H1 (cell line): Measurements from ENCODE around the gene NTRK1. TPM values are rescaled to one million over a fixed set of nuclear protein-coding genes. Genes with fewer than 3 reads are reported as not detected.

Experiments
- CTCF ChIA-PET: fragments of 300-600 bp; sonication (Branson Sonifier 250); formaldehyde crosslinking; loops from one replicate; lab custom pipeline; 2021; ENCODE audit not compliant: partially characterized antibody; lab: Charles Lee
- POLR2A ChIA-PET: fragments of 300-600 bp; sonication (Branson Sonifier 250); formaldehyde crosslinking; loops from one replicate; lab custom pipeline; 2021; ENCODE audit warnings: inconsistent platforms; ENCODE audit not compliant: partially characterized antibody; lab: Charles Lee
- DNase-seq, 2 experiments: peaks; one replicate each; pipeline versions ENCODE4 v3.0.0 to v3.0.0-alpha.2; 2010 to 2022; ENCODE audit warnings: low spot score in 2 of 2, low read depth in 1 of 2, mixed read lengths in 1 of 2
- FAIRE-seq: peaks from 2 replicates; lab custom pipeline; 2011; peaks lifted over from hg19 to GRCh38; lab: Jason Lieb, UNC
- H2AFZ ChIP-seq: 2 replicates; pipeline ENCODE4 v1.8.1; 2012; ENCODE audit warnings: low read length, inconsistent platforms
- H2AK5ac ChIP-seq: 2 replicates; pipeline ENCODE4 v1.6.1; 2013; ENCODE audit warnings: low read depth, low read length
- H2BK120ac ChIP-seq: replicated peaks from 2 replicates; pipeline ENCODE3; 2013; ENCODE audit warnings: low read depth, low read length, inconsistent platforms
- H2BK12ac ChIP-seq: 2 replicates; pipeline ENCODE4 v1.6.1; 2013; ENCODE audit warnings: low read depth, low read length
- H2BK15ac ChIP-seq: 2 replicates; pipeline ENCODE4 v1.6.1; 2013; ENCODE audit warnings: low read length
- H2BK20ac ChIP-seq: 2 replicates; pipeline ENCODE4 v1.6.1; 2013; ENCODE audit warnings: low read length
- H2BK5ac ChIP-seq: 2 replicates; pipeline ENCODE4 v1.6.1; 2013; ENCODE audit warnings: low read depth, low read length
- H3K14ac ChIP-seq: 2 replicates; pipeline ENCODE4 v1.6.1; 2013; ENCODE audit warnings: inconsistent platforms; ENCODE audit not compliant: insufficient read length
- H3K18ac ChIP-seq: 2 replicates; pipeline ENCODE4 v1.6.1; 2013; ENCODE audit warnings: low read length; ENCODE audit errors: extremely low read depth
- H3K23ac ChIP-seq: 2 replicates; pipeline ENCODE4 v1.6.1; 2013; ENCODE audit warnings: inconsistent platforms; ENCODE audit not compliant: insufficient read length
- H3K23me2 ChIP-seq: 2 replicates; pipeline ENCODE4 v1.6.1; 2013; ENCODE audit warnings: low read depth, low read length
- H3K27ac ChIP-seq: 2 replicates; pipeline ENCODE4 v1.6.1; 2011; ENCODE audit warnings: low read depth, low read length, inconsistent platforms
- H3K27me3 ChIP-seq, 4 experiments: replicated peaks in 1 of 4; 1 replicate in 1 of 4; 2 replicates in 3 of 4; pipeline versions ENCODE4 v1.6.1 to v1.8.1; 2011 to 2013; ENCODE audit warnings: low read length in 3 of 4, mild to moderate bottlenecking in 3 of 4, inconsistent platforms in 2 of 4, mixed read lengths in 2 of 4, moderate library complexity in 1 of 4; ENCODE audit not compliant: control insufficient read depth in 3 of 4, insufficient read depth in 3 of 4; ENCODE audit errors: extremely low read depth in 1 of 4
- H3K36me3 ChIP-seq, 4 experiments: 2 replicates each; pipeline versions ENCODE4 v1.6.1 to v1.8.1; 2011 to 2013; ENCODE audit warnings: mild to moderate bottlenecking in 4 of 4, low read length in 3 of 4, moderate library complexity in 2 of 4, control low read depth in 1 of 4, inconsistent platforms in 1 of 4; ENCODE audit not compliant: insufficient read depth in 4 of 4, control insufficient read depth in 2 of 4
- H3K4ac ChIP-seq: replicated peaks from 2 replicates; pipeline ENCODE3; 2013; ENCODE audit warnings: low read length, low read depth, mixed read lengths, inconsistent platforms; ENCODE audit not compliant: insufficient read length
- H3K4me1 ChIP-seq, 4 experiments: replicated peaks in 1 of 4; 1 replicate in 1 of 4; 2 replicates in 3 of 4; pipeline versions ENCODE4 v1.6.1 to v1.8.1; 2011 to 2013; ENCODE audit warnings: low read length in 3 of 4, inconsistent platforms in 2 of 4, mixed read lengths in 1 of 4; ENCODE audit not compliant: insufficient read depth in 4 of 4, control insufficient read depth in 3 of 4
- H3K4me2 ChIP-seq, 2 experiments: 2 replicates each; pipeline versions ENCODE4 v1.6.1 to v1.8.1; 2011 to 2013; ENCODE audit warnings: low read depth in 2 of 2, low read length in 2 of 2, control low read depth in 1 of 2, inconsistent platforms in 1 of 2, mild to moderate bottlenecking in 1 of 2; ENCODE audit not compliant: insufficient read depth in 1 of 2
- H3K4me3 ChIP-seq, 4 experiments: fragments of 200-600, 300-600 bp in 1 of 4; sonication (generic), shearing (Covaris generic), sonication (Bioruptor Twin) in 1 of 4; 2 replicates each; pipeline versions ENCODE4 v1.5.1 to v1.8.1; 2011 to 2016; ENCODE audit warnings: low read length in 4 of 4, low read depth in 3 of 4, control low read depth in 2 of 4, inconsistent platforms in 2 of 4, mild to moderate bottlenecking in 2 of 4, mixed read lengths in 1 of 4, moderate library complexity in 1 of 4; ENCODE audit not compliant: insufficient read depth in 2 of 4; ENCODE audit errors: extremely low read depth in 1 of 4
- H3K56ac ChIP-seq: replicated peaks from 2 replicates; pipeline ENCODE3; 2013; ENCODE audit warnings: low read depth, mild to moderate bottlenecking, mixed read lengths, low read length, inconsistent platforms; ENCODE audit not compliant: insufficient read length
- H3K79me1 ChIP-seq: 2 replicates; pipeline ENCODE4 v1.6.1; 2013; ENCODE audit warnings: low read depth, low read length, control low read depth
- H3K79me2 ChIP-seq, 2 experiments: 2 replicates each; pipeline versions ENCODE4 v1.6.1 to v1.8.1; 2012 to 2013; ENCODE audit warnings: low read length in 2 of 2, mild to moderate bottlenecking in 2 of 2, inconsistent platforms in 1 of 2; ENCODE audit not compliant: insufficient read depth in 2 of 2, control insufficient read depth in 1 of 2
- H3K9ac ChIP-seq, 4 experiments: replicated peaks in 1 of 4; 1 replicate in 1 of 4; 2 replicates in 3 of 4; pipeline versions ENCODE4 v1.6.1 to v1.8.1; 2011 to 2013; ENCODE audit warnings: low read depth in 3 of 4, low read length in 3 of 4, control low read depth in 2 of 4, mild to moderate bottlenecking in 2 of 4, moderate library complexity in 2 of 4, inconsistent platforms in 1 of 4; ENCODE audit errors: extremely low read depth in 1 of 4
- H3K9me3 ChIP-seq, 2 experiments: 2 replicates each; pipeline versions ENCODE4 v1.6.1 to v1.8.1; 2012 to 2013; ENCODE audit warnings: mild to moderate bottlenecking in 2 of 2, moderate library complexity in 2 of 2, control low read depth in 1 of 2, inconsistent platforms in 1 of 2, low read depth in 1 of 2, low read length in 1 of 2, mixed read lengths in 1 of 2; ENCODE audit not compliant: insufficient read depth in 2 of 2
- H4K20me1 ChIP-seq, 2 experiments: replicated peaks in 1 of 2; 2 replicates each; pipeline versions ENCODE3 to v1.8.1; 2011 to 2013; ENCODE audit warnings: inconsistent platforms in 2 of 2, low read length in 2 of 2, mild to moderate bottlenecking in 1 of 2; ENCODE audit not compliant: insufficient read depth in 2 of 2, control insufficient read depth in 1 of 2
- H4K5ac ChIP-seq: 2 replicates; pipeline ENCODE4 v1.6.1; 2013; ENCODE audit warnings: low read length, low read depth, mixed read lengths, inconsistent platforms; ENCODE audit not compliant: insufficient read length
- H4K8ac ChIP-seq: 2 replicates; pipeline ENCODE4 v1.8.0; 2013; ENCODE audit warnings: mild to moderate bottlenecking, moderate library complexity, low read length, inconsistent platforms; ENCODE audit not compliant: insufficient read depth; ENCODE audit errors: extremely low read depth
- H4K91ac ChIP-seq: replicated peaks from 2 replicates; pipeline ENCODE3; 2013; ENCODE audit warnings: low read length, mixed read lengths, inconsistent platforms; ENCODE audit not compliant: insufficient read length
- CBX5 ChIP-seq: fragments of 300-800, 300-1000 bp; sonication (generic); IDR thresholded peaks from 2 replicates; pipeline ENCODE4 v1.7.1; 2016; ENCODE audit warnings: antibody characterized with exemption, low read length, low read depth
- WGBS, 2 experiments: shearing (Covaris generic) in 1 of 2; methylation state at CpG; one replicate each; pipeline versions ENCODE4 v1.1.6 to v1.1.7; 2013 to 2015; ENCODE audit warnings: low lambda C conversion rate in 2 of 2, mixed read lengths in 2 of 2, inconsistent platforms in 1 of 2, low coverage in 1 of 2, missing lambda C conversion rate in 1 of 2; ENCODE audit not compliant: insufficient replicate concordance in 2 of 2, insufficient coverage in 1 of 2, insufficient read length in 1 of 2; ENCODE audit errors: extremely low coverage in 1 of 2, missing lambda C conversion rate in 1 of 2; 5-methylcytosine and 5-hydroxymethylcytosine counted together
- polyA plus RNA-seq, 7 experiments: library from polyadenylated mRNA; depleted of rRNA in 3 of 7; stranded (reverse) in 5 of 7; unstranded in 2 of 7; fragments of >200 nt in 5 of 7; fragments of 200-250 nt in 2 of 7; gene quantifications; 1 replicate in 5 of 7; 2 replicates in 1 of 7; 4 replicates in 1 of 7; pipeline versions ENCODE4 v1.2.1 to v1.2.3, GENCODE V29; 2011 to 2013; ENCODE audit warnings: missing spikeins in 2 of 7, mixed read lengths in 2 of 7
- total RNA-seq: library from RNA; stranded (reverse); fragmentation: NEBNext Ultra II Directional; extraction: Animal tissue kit (Norgen Biotek cat#: 25700); gene quantifications from 2 replicates; pipeline ENCODE4 v1.2.1, GENCODE V29; 2021

The NTRK1 gene
- total and polyA plus RNA-seq, 2 of the 8 experiments (the other 6 are each of a cell fraction or from before 2014, with no cell fraction given) = 0.12 to 0.24 TPM

GRCh38 chr1:156813298-156813697 is 47.4 kb upstream of the NTRK1 start:
- 0 out of 2 replicates have a peak overlapping the region, but pooled peaks have one; percentile 36 for H2BK15ac ChIP-seq
- 55% methylated on average over 10 of the region's 10 CpGs; no CpG with 5 or more reads in 1 of the 2 experiments for WGBS, 2 experiments
- peaks cover 0 to 11% (median 5%) of the 10 kb centered on the region in 4 experiments; a peak in 6 of 7 replicates for H3K4me1 ChIP-seq
- peak overlapping the region; percentile 35 for H4K8ac ChIP-seq
- H3K79me1 ChIP-seq = no peaks in the 10 kb centered on the region
- H4K5ac ChIP-seq = peak overlapping the region; percentile 6
- H4K20me1 ChIP-seq = no peaks in the 10 kb centered on the region
- no peak overlapping the region for H3K14ac ChIP-seq
- H3K27me3 ChIP-seq = peaks cover 1 to 48% (median 42%) of the 10 kb centered on the region in 4 experiments
- ChIA-PET POLR2A (interaction anchor here (0.8 to 2.0 kb wide), 7 partner anchors 11 to 113 kb away, joined by 3 to 7 read pairs (median 4); partner anchors contain the start of genes INSRR and METTL25B), CTCF (interaction anchor here (0.9 to 31.8 kb wide), 17 partner anchors 15 to 154 kb away, joined by 3 to 491 read pairs (median 5); partner anchors contain the start of genes INSRR and PEAR1)
- peak overlapping the region; percentile 77; the same call in 1 of the 2 replicates for H2BK12ac ChIP-seq
- no peaks in the 10 kb centered on the region for H3K79me2 ChIP-seq
- no peak overlapping the region for H2BK20ac ChIP-seq
- no peaks in the 10 kb centered on the region for H3K9me3 ChIP-seq
- H3K56ac ChIP-seq = no peak overlapping the region
- no peak overlapping the region for H2BK120ac ChIP-seq
- H3K27ac ChIP-seq = no peak overlapping the region
- H3K23ac ChIP-seq = no peak overlapping the region
- H3K18ac ChIP-seq = peak overlapping the region; percentile 81; the same call in 1 of the 2 replicates
- peaks cover 2% of the 10 kb centered on the region; the same call in 1 of the 2 replicates for H3K23me2 ChIP-seq
- H3K4me3 ChIP-seq = peak overlapping the region; percentile 3 to 55 (median 38)
- no peak overlapping the region for H2AFZ ChIP-seq
- DNase-seq (no peak), FAIRE-seq (no peak)
- H2AK5ac ChIP-seq = no peak overlapping the region
- peak overlapping the region; percentile 69 to 93 for H3K4me2 ChIP-seq
- H2BK5ac ChIP-seq = no peak overlapping the region
- H3K9ac ChIP-seq = peak overlapping the region in 1 of 4 experiments; percentile 34; a peak in 2 of 7 replicates
- H4K91ac ChIP-seq = peak overlapping the region; percentile 83
- H3K4ac ChIP-seq = no peak overlapping the region
- no peaks in the 10 kb centered on the region for H3K36me3 ChIP-seq
- no peak for TF ChIP-seq CBX5
